Mesenchymal stem cell (in vitro differentiated cells and primary cell): ENCODE data around the gene SLC35G4. TPM values are rescaled to one million over a fixed set of nuclear protein-coding genes. Genes with fewer than 3 reads are reported as not detected.
"Not testable (repeated sequence)": the region's sequence is repeated elsewhere in the genome, so short reads cannot be mapped to it uniquely, and the experiment has no call there.

Source experiments
- DNase-seq: peaks from one replicate; pipeline ENCODE4 v3.0.0-alpha.2; 2013
- H2AFZ ChIP-seq: one replicate; pipeline ENCODE4 v1.6.1; 2013; ENCODE audit warnings: low read depth, mild to moderate bottlenecking, control low read depth, inconsistent platforms, low read length, moderate library complexity
- H2AK5ac ChIP-seq: 2 replicates; pipeline ENCODE4 v1.6.1; 2013; ENCODE audit warnings: low read length, moderate library complexity, mild to moderate bottlenecking, inconsistent platforms; ENCODE audit not compliant: severe bottlenecking
- H2BK120ac ChIP-seq: one replicate; pipeline ENCODE4 v1.6.1; 2013; ENCODE audit warnings: low read depth, mild to moderate bottlenecking, inconsistent platforms, low read length, moderate library complexity
- H2BK12ac ChIP-seq, 2 experiments: one replicate each; pipeline ENCODE4 v1.6.1; 2013; ENCODE audit warnings: inconsistent platforms in 2 of 2, low read length in 2 of 2, mild to moderate bottlenecking in 2 of 2, moderate library complexity in 2 of 2, control low read depth in 1 of 2
- H2BK15ac ChIP-seq: one replicate; pipeline ENCODE4 v1.6.1; 2013; ENCODE audit warnings: mild to moderate bottlenecking, low read depth, inconsistent platforms; ENCODE audit not compliant: poor library complexity, severe bottlenecking
- H2BK5ac ChIP-seq: 2 replicates; pipeline ENCODE4 v1.6.1; 2013; ENCODE audit warnings: low read depth, mild to moderate bottlenecking, low read length, control low read depth, inconsistent platforms; ENCODE audit not compliant: poor library complexity, severe bottlenecking
- H3K14ac ChIP-seq, 2 experiments: one replicate each; pipeline ENCODE4 v1.6.1; 2013; ENCODE audit warnings: inconsistent platforms in 2 of 2, low read length in 2 of 2, control low read depth in 1 of 2, mild to moderate bottlenecking in 1 of 2, moderate library complexity in 1 of 2
- H3K18ac ChIP-seq, 2 experiments: one replicate each; pipeline ENCODE4 v1.6.1; 2013; ENCODE audit warnings: inconsistent platforms in 2 of 2, low read length in 2 of 2, control low read depth in 1 of 2, low read depth in 1 of 2, mild to moderate bottlenecking in 1 of 2
- H3K23ac ChIP-seq, 2 experiments: one replicate each; pipeline ENCODE4 v1.6.1; 2013; ENCODE audit warnings: inconsistent platforms in 2 of 2, low read length in 2 of 2, mild to moderate bottlenecking in 2 of 2, moderate library complexity in 2 of 2, control low read depth in 1 of 2
- H3K27ac ChIP-seq: 2 replicates; pipeline ENCODE4 v1.5.1; 2013; ENCODE audit warnings: mild to moderate bottlenecking, moderate library complexity, low read length, control low read depth, inconsistent platforms; ENCODE audit not compliant: poor library complexity, severe bottlenecking
- H3K27me3 ChIP-seq, 2 experiments: 2 replicates each; pipeline versions ENCODE4 v1.6.1 to v1.7.0; 2013; ENCODE audit warnings: low read length in 2 of 2, mild to moderate bottlenecking in 2 of 2, moderate library complexity in 2 of 2, control low read depth in 1 of 2, inconsistent platforms in 1 of 2; ENCODE audit not compliant: control insufficient read depth in 1 of 2, insufficient read depth in 1 of 2
- H3K36me3 ChIP-seq, 2 experiments: 2 replicates each; pipeline versions ENCODE4 v1.6.1 to v1.7.0; 2013; ENCODE audit warnings: low read length in 2 of 2, control low read depth in 1 of 2, inconsistent platforms in 1 of 2, low read depth in 1 of 2, mild to moderate bottlenecking in 1 of 2; ENCODE audit not compliant: insufficient read depth in 2 of 2, control insufficient read depth in 1 of 2
- H3K4ac ChIP-seq, 2 experiments: one replicate each; pipeline ENCODE4 v1.6.1; 2013; ENCODE audit warnings: inconsistent platforms in 2 of 2, low read length in 2 of 2, mild to moderate bottlenecking in 2 of 2, moderate library complexity in 2 of 2, control low read depth in 1 of 2, low read depth in 1 of 2
- H3K4me1 ChIP-seq: 2 replicates; pipeline ENCODE4 v1.6.1; 2013; ENCODE audit warnings: low read depth, low read length, control low read depth; ENCODE audit not compliant: control insufficient read depth, insufficient read depth
- H3K4me2 ChIP-seq: 2 replicates; pipeline ENCODE4 v1.6.1; 2013; ENCODE audit warnings: low read length, mild to moderate bottlenecking, inconsistent platforms; ENCODE audit not compliant: poor library complexity, severe bottlenecking
- H3K4me3 ChIP-seq, 2 experiments: 2 replicates each; pipeline versions ENCODE4 v1.5.1 to v1.7.0; 2013; ENCODE audit warnings: low read length in 2 of 2, mild to moderate bottlenecking in 2 of 2, control low read depth in 1 of 2, low read depth in 1 of 2; ENCODE audit not compliant: insufficient read depth in 1 of 2
- H3K79me1 ChIP-seq: replicated peaks from 2 replicates; pipeline ENCODE4 v1.6.1; 2013; ENCODE audit warnings: mild to moderate bottlenecking, control low read depth, low read length, inconsistent platforms; ENCODE audit not compliant: poor library complexity, severe bottlenecking
- H3K9ac ChIP-seq: 2 replicates; pipeline ENCODE4 v1.7.0; 2013; ENCODE audit warnings: mild to moderate bottlenecking, low read length, moderate library complexity
- H3K9me3 ChIP-seq: 2 replicates; pipeline ENCODE4 v1.7.0; 2013; ENCODE audit warnings: mild to moderate bottlenecking, low read length; ENCODE audit not compliant: control insufficient read depth
- H4K8ac ChIP-seq: one replicate; pipeline ENCODE4 v1.6.1; 2013; ENCODE audit warnings: inconsistent platforms, mild to moderate bottlenecking, low read length, moderate library complexity
- H4K91ac ChIP-seq: one replicate; pipeline ENCODE4 v1.6.1; 2013; ENCODE audit warnings: mild to moderate bottlenecking, low read length, inconsistent platforms
- WGBS: methylation state at CpG from one replicate; pipeline ENCODE4 v1.1.7; 2013; ENCODE audit warnings: mixed read lengths; 5-methylcytosine and 5-hydroxymethylcytosine counted together
- polyA plus RNA-seq, 2 experiments: library from polyadenylated mRNA; stranded (reverse); fragments of 200-250 nt; gene quantifications; one replicate each; pipeline ENCODE4 v1.2.3, GENCODE V29; 2013

The SLC35G4 gene
- not detected for polyA plus RNA-seq (2013, experiment 1 of 2)
- polyA plus RNA-seq (2013, experiment 2 of 2), result not detected

DNA sequence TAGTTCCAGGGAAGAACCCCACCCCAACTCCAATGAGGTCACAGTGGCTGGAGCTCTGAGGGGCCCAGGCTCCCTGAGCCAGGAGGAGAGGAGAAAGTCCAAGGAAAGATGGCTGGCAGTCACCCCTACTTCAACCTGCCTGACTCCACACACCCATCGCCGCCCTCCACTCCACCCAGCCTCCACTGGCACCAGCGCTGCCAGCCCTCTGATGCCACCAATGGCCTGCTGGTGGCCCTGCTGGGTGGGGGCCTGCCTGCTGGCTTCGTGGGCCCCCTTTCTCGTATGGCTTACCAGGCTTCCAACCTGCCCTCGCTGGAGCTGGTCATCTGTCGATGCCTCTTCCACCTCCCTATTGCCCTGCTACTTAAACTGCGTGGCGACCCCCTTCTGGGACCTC lies at the start of gene SLC35G4:
Gene SLC35G4, plus strand, starts transcription at position 109 of the 400 bp plus-strand sequence. Its CDS starts 0 bp downstream, at position 109.
- WGBS, result 100% methylated on average over 2 of the region's 9 CpGs
- not testable (repeated sequence) for H3K9ac ChIP-seq, H3K27ac ChIP-seq, H2BK15ac ChIP-seq, H3K4me2 ChIP-seq, H3K14ac ChIP-seq, H2BK12ac ChIP-seq, H4K91ac ChIP-seq, H2BK120ac ChIP-seq, H3K4ac ChIP-seq, H3K18ac ChIP-seq, H2BK5ac ChIP-seq, H3K23ac ChIP-seq, H3K36me3 ChIP-seq, DNase-seq, H2AFZ ChIP-seq, H3K79me1 ChIP-seq, H3K9me3 ChIP-seq, H4K8ac ChIP-seq, H2AK5ac ChIP-seq, H3K4me1 ChIP-seq, H3K4me3 ChIP-seq, H3K27me3 ChIP-seq

DNA sequence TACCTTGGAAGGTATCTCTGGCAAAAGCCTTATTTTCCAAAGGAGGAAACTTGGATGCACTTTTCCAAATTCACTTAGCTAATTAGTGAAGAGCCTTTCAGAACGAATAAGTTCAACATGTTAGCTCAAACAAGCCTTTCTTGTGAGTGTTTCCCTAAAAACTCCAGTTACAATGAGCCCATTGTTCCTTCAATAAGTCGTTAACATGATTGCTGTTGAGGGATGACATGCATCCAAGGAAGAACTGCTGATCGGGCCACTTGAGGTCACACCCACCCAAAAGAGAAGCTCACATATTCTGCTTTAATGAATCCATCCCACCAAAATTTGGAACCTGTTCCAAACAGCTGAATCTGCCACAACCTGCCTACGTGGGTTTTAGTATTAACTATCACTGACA lies 48.1 kb upstream of the SLC35G4 start:
- Histone ChIP-seq H2AK5ac (no peak overlapping the region), H2BK12ac (no peak overlapping the region), H4K8ac (no peak overlapping the region), H3K79me1 (no peaks in the 10 kb centered on the region), H3K14ac (no peak overlapping the region), H3K9ac (no peak overlapping the region), H2BK120ac (no peak overlapping the region), H3K4ac (no peak overlapping the region), H3K4me3 (no peak overlapping the region), H3K9me3 (no peaks in the 10 kb centered on the region), H3K4me1 (no peaks in the 10 kb centered on the region), H2BK5ac (no peak overlapping the region), H3K36me3 (no peaks in the 10 kb centered on the region), H3K4me2 (no peak overlapping the region), H2BK15ac (no peak overlapping the region), H3K18ac (no peak overlapping the region), H2AFZ (no peak overlapping the region), H4K91ac (no peak overlapping the region), H3K23ac (no peak overlapping the region), H3K27ac (no peak overlapping the region), H3K27me3 (peaks cover 0 to 7% of the 10 kb centered on the region in 2 experiments)
- WGBS, result 78% methylated on average over 3 of the region's 4 CpGs
- no peak for DNase-seq

- WGBS, result 90% methylated on average over 5 of the region's 5 CpGs
- no peak overlapping the region for H3K4ac ChIP-seq
- H2BK120ac ChIP-seq, result no peak overlapping the region
- H3K9me3 ChIP-seq, result no peaks in the 10 kb centered on the region
- H3K27me3 ChIP-seq, result peaks cover 5 to 23% of the 10 kb centered on the region in 2 experiments
- H2BK15ac ChIP-seq, result no peak overlapping the region
- H3K27ac ChIP-seq, result no peak overlapping the region
- no peak overlapping the region for H2BK5ac ChIP-seq
- H3K14ac ChIP-seq, result no peak overlapping the region
- no peak overlapping the region for H2AK5ac ChIP-seq
- no peaks in the 10 kb centered on the region for H3K79me1 ChIP-seq
- no peak overlapping the region for H3K9ac ChIP-seq
- no peak overlapping the region for H3K4me2 ChIP-seq
- H3K4me3 ChIP-seq, result no peak overlapping the region
- no peak overlapping the region for H2AFZ ChIP-seq
- DNase-seq, result no peak
- no peaks in the 10 kb centered on the region for H3K36me3 ChIP-seq
- no peak overlapping the region for H3K23ac ChIP-seq
- H4K91ac ChIP-seq, result no peak overlapping the region
- no peak overlapping the region for H4K8ac ChIP-seq
- no peak overlapping the region for H3K18ac ChIP-seq
- no peaks in the 10 kb centered on the region for H3K4me1 ChIP-seq
- no peak overlapping the region for H2BK12ac ChIP-seq
Measured at GRCh38 chr18:11565716-11566115, 43.7 kb upstream of the SLC35G4 start.

DNA sequence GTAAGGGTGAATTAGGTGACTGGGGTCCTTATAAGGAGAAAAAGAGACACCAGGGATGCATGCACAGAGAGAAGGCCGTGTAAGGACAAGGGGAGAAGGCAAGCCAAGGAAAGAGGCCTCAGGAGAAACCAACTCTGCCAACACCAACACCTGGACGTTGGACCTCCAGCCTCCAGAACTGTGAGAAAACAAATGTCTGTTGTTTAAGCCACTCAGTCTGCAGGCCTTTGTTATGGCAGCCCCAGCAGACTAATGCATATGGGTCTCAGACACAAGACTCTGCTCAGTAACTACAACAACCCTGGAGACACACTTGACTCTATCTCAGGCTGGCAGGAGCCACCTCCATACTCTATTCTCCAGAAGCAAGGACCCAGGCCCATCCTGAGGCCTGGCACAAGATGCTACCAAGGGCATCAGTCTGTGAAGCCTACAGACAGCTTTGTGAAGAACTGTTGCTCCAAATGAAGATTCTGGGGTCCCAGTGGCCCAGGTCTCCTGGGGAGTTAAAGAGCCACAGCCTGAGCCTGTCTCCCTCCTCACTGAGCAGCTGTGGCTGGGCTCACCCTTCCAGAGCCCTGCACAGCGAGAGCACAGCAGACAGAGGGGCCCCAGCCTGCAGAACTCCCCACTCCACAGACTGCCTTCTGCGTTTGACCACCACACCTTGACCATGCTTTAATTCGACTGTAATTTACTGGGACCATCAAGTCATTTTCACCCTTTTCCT lies 43.0 kb upstream of the SLC35G4 start:
- Histone ChIP-seq H3K27me3 (peaks cover 5 to 25% of the 10 kb centered on the region in 2 experiments), H4K91ac (no peak overlapping the region), H3K9me3 (no peaks in the 10 kb centered on the region), H3K18ac (no peak overlapping the region), H3K4me2 (no peak overlapping the region), H2AK5ac (no peak overlapping the region), H3K9ac (no peak overlapping the region), H3K4me1 (no peaks in the 10 kb centered on the region), H3K23ac (no peak overlapping the region), H3K27ac (no peak overlapping the region), H4K8ac (no peak overlapping the region), H3K14ac (no peak overlapping the region), H3K4ac (no peak overlapping the region), H3K79me1 (no peaks in the 10 kb centered on the region), H2BK120ac (no peak overlapping the region), H2AFZ (no peak overlapping the region), H2BK12ac (no peak overlapping the region), H2BK5ac (no peak overlapping the region), H2BK15ac (no peak overlapping the region), H3K36me3 (no peaks in the 10 kb centered on the region), H3K4me3 (no peak overlapping the region)
- 80% methylated on average over 5 of the region's 5 CpGs for WGBS
- no peak for DNase-seq
